CD4-positive, alpha-beta T cell treated with Interleukin-15 for 4 hours (primary cell): ENCODE data around the gene MZT2A.
"Not testable (repeated sequence)": the region's sequence is repeated elsewhere in the genome, so short reads cannot be mapped to it uniquely, and the experiment has no call there.

Source experiments
- DNase-seq: peaks from one replicate; pipeline ENCODE4 v3.0.0-alpha.2; 2020; ENCODE audit warnings: low spot score

The MZT2A gene

DNA sequence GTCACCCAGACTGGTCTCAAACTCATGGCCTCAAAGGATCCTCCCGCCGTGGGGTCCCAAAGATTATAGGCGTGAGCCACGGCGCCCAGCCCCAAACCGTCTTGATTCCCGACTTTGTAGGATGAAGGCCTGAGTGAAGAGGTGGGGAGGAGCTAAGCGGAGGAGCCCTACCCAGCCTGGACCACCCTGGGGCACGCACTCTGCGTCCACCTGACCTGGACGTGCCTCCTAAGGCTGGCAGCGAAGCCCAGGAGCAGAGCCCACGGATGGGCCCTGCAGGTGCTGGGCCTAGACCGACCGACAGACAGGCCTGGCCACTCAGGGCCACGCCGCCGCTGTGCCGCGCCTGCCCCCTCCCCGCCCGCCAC, 744 bp downstream of the MZT2A start:
- not testable (repeated sequence) for DNase-seq

DNA sequence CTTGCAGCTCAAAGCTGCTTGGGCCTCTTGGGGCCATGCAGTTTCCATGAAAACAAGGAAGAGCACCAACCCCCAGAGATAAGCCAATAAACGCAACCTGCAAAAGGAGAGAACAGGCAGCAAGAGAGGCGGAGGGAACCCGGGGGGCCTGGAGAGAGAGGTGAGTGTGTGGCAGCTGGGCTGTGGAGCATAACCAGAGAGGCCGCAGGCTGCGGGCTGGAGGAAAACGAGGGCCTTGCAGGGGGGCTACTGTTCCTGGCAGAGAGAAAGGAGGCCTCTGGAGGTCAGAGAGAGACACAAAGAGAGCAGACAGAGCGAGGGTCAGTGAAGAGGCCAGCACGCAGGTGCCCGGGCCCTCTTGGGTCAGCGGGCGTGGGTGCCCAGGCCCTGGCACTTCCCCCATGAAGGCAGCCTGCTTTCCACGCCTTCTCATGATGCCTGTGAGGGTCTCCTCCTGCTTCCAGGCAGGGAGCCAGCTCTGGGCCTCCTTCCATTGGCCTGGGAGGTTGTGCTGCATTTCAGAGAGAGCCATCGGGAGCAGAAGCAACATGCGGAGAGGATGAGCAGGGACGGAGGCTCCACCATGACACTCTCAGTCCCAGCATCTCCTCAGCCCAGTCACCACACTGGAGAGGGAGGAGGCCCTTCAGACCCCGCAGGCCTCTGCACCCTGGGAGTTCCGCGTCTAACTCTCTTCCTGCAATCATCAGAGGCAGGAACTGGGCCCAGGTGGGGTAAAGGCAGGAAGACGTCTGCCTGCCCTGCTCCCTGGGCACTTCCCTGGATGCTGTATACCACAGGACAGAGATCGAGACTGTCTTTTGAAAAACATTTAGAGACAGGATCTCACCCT, 1.4 kb downstream of the MZT2A start:
- peak; percentile 21 for DNase-seq

- DNase-seq: no peak
These were observed 3.6 kb downstream of the MZT2A start for GRCh38 chr2:131488306-131489205.

- not testable (repeated sequence) for DNase-seq
These were observed 5.8 kb downstream of the MZT2A start for GRCh38 chr2:131486201-131486902.

- DNase-seq: not testable (repeated sequence)
These were observed 7.2 kb downstream of the MZT2A start for GRCh38 chr2:131484906-131485460.

GRCh38 chr2:131483981-131484820, 8.0 kb downstream of the MZT2A start:
- DNase-seq: not testable (repeated sequence)

DNA sequence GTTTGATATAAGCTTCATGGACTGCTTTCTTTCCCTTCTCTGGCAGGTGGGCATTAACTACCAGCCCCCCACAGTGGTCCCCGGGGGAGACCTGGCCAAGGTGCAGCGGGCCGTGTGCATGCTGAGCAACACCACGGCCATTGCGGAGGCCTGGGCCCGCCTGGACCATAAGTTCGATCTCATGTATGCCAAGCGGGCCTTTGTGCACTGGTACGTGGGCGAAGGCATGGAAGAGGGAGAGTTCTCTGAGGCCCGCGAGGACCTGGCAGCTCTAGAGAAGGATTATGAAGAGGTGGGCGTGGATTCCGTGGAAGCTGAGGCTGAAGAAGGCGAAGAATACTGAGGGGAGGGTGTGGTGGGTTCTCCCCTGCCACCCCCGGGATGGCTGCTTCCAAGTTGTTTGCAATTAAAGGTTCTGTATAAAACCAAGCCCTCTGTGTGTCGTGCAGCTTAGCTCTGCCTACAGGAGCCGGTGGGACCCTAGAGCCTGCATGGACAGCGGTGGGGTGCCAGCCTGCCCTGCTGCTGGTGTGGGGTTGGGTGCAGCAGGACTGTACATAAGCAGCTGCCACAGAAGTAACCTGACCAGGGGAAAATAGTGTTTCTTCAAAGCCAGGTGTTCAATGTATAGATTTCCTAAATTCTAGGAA, 9.6 kb downstream of the MZT2A start:
- DNase-seq: not testable (repeated sequence)

GRCh38 chr2:131480351-131480750, 11.8 kb downstream of the MZT2A start:
- DNase-seq: not testable (repeated sequence)

DNA sequence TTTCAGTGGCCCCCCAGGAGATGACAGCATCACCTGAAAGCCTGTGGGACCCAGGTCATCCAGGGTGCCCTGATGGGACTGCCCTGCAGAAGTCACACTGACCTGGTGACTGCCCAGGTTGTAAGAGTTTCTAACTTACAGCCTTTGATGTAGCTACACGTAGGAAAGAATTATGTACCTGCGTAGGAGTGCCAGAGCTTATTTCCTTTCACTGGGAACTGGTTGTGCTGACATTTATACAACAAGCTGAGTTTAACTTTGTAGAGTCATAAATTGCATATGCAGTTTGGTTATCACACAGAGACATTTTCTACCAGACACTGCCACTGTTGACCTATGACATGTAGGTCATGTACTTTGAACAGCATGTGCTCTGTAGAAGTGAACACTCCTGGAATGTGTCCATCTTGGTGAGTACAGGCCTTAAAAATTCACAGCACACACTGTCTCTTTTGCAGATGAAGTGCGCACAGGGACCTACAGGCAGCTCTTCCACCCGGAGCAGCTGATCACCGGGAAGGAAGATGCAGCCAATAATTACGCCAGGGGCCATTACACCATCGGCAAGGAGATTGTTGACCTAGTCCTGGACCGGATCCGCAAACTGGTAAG, 13.2 kb downstream of the MZT2A start:
- not testable (repeated sequence) for DNase-seq

GRCh38 chr2:131478074-131478849, 13.9 kb downstream of the MZT2A start:
- not testable (repeated sequence) for DNase-seq

DNA sequence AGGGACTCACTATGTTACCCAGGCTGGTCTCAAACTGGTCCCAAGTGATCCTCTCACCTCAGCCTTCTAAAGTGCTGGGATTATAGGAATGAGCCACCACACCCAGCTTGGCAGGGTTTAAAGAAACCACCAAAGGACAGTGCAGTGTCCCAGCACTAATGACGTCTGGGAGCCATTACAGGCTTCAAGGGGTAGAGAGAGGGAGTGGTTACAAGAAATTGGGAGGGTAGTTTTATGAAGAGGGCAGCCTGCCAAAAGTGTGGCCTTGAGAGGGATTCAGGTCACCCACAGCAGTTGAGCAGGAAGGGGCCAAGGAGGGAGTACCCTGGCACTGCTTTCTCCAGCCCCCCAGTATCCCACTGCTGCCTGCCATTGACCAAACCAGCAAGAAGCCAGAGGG, 15.0 kb downstream of the MZT2A start:
- DNase-seq: not testable (repeated sequence)

- DNase-seq: not testable (repeated sequence)
These were observed 15.8 kb downstream of the MZT2A start for GRCh38 chr2:131476363-131476762.

- no peak for DNase-seq
These were observed 16.4 kb downstream of the MZT2A start, which contains the start of gene TUBA3D for GRCh38 chr2:131475831-131476230. Gene TUBA3D, plus strand, starts transcription at chr2:131476119. Its CDS starts 81 bp downstream, at chr2:131476200.

DNA sequence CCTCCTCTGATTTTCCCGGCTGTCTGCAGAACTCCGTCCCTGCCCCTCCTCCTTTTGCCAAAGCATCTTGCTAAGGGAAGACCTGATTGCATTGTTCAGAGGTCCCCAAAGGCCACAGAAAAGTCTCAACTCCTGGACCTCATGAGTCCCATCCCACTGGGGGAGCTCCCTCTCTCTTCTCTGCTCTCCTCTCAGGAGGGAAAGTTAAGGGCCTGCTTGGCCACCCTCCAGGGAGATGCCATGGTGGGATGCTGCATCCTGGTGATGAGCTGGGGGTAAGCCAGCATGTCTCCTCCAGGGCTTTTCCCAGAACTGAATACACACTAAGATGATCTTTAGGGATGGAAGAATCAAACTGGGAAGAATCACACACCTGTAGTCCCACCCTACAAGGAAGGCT, 18.9 kb downstream of the MZT2A start:
- not testable (repeated sequence) for DNase-seq

DNA sequence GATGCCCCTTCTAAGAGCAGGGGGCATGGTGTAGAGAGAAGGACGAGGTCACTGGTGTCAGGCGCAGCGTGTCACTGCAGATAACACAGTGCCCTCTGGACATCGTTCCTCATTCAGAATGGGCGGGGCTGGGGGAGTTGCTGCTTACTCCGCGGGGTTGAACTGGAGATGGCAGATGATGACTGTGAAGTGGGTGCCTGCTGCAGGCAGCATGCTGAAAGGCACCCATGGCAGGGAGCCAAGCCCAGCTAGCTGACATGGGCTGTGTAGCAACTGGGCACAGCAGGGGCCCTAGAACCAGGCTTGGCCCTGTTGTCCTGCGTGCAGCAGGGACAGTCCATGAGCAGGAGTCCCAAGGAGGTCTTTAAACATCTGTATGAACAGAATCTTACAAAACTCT, 20.6 kb downstream of the MZT2A start:
- not testable (repeated sequence) for DNase-seq

DNA sequence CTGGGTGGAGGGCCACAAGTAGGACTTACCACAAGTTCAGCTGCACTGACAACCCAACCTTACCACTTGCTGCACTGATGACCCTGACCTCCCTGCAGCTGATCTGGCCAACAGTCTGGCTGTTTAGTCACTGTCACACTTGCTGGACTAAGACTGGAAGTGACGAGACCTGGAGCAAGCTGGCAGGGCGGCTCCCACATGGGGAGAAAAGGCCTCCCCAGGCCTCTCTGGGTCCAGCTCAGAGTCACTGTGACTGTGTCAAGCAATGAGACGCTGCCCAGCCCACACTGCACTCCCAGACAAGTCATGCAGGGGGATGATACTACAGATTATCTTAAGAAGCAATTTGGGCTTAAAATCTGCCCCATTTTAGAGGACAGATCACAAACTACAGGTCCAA, 21.3 kb downstream of the MZT2A start:
- not testable (repeated sequence) for DNase-seq

- DNase-seq: not testable (repeated sequence)
These were observed 24.5 kb downstream of the MZT2A start for GRCh38 chr2:131467722-131468121.

- not testable (repeated sequence) for DNase-seq
These were observed 37.3 kb downstream of the MZT2A start for GRCh38 chr2:131454914-131455313.
